Glutamatergic neuron (in vitro differentiated cells): ENCODE results near the gene KDM4F. TPM values are rescaled to one million over a fixed set of nuclear protein-coding genes. Genes with fewer than 3 reads are reported as not detected.
A peak's percentile ranks its signal among the peaks of the same experiment; 100 is the strongest.

ENCODE experiments used
- DNase-seq: peaks from one replicate; pipeline ENCODE4 v3.0.0; 2022
- H3K27ac Mint-ChIP-seq: one replicate; pipeline ENCODE4 v1.8.0; 2020; ENCODE audit warnings: mild to moderate bottlenecking, mixed read lengths, inconsistent platforms; ENCODE audit not compliant: unreplicated experiment
- H3K27me3 Mint-ChIP-seq: one replicate; pipeline ENCODE4 v1.8.0; 2020; ENCODE audit warnings: mild to moderate bottlenecking, moderate library complexity, mixed read lengths, inconsistent platforms; ENCODE audit not compliant: unreplicated experiment
- H3K36me3 Mint-ChIP-seq: one replicate; pipeline ENCODE4 v1.8.0; 2020; ENCODE audit warnings: mild to moderate bottlenecking, mixed read lengths, inconsistent platforms; ENCODE audit not compliant: unreplicated experiment
- H3K4me1 Mint-ChIP-seq: one replicate; pipeline ENCODE4 v1.8.0; 2020; ENCODE audit warnings: mild to moderate bottlenecking, low read depth, mixed read lengths, inconsistent platforms; ENCODE audit not compliant: unreplicated experiment
- H3K4me3 Mint-ChIP-seq: one replicate; pipeline ENCODE4 v1.8.0; 2020; ENCODE audit warnings: mild to moderate bottlenecking, mixed read lengths, inconsistent platforms; ENCODE audit not compliant: unreplicated experiment
- H3K9me3 Mint-ChIP-seq: one replicate; pipeline ENCODE4 v1.8.0; 2020; ENCODE audit warnings: mild to moderate bottlenecking, moderate library complexity, mixed read lengths, inconsistent platforms; ENCODE audit not compliant: unreplicated experiment
- total RNA-seq: library from RNA; stranded (reverse); fragmentation: NEBNext Ultra II Directional; extraction: Animal tissue kit (Norgen Biotek cat#: 25700); gene quantifications from one replicate; pipeline ENCODE4 v1.2.1, GENCODE V29; 2021; ENCODE audit not compliant: unreplicated experiment
- TF ChIP-seq, protein P1 (sequence below): fragments of 200-600 bp; sonication (generic); IDR thresholded peaks from one replicate; pipeline ENCODE4 v1.5.0; 2021; ENCODE audit not compliant: partially characterized antibody, unreplicated experiment

Gene KDM4F
- total RNA-seq, 1 donor from 2014 or later = 0.39 TPM

DNA sequence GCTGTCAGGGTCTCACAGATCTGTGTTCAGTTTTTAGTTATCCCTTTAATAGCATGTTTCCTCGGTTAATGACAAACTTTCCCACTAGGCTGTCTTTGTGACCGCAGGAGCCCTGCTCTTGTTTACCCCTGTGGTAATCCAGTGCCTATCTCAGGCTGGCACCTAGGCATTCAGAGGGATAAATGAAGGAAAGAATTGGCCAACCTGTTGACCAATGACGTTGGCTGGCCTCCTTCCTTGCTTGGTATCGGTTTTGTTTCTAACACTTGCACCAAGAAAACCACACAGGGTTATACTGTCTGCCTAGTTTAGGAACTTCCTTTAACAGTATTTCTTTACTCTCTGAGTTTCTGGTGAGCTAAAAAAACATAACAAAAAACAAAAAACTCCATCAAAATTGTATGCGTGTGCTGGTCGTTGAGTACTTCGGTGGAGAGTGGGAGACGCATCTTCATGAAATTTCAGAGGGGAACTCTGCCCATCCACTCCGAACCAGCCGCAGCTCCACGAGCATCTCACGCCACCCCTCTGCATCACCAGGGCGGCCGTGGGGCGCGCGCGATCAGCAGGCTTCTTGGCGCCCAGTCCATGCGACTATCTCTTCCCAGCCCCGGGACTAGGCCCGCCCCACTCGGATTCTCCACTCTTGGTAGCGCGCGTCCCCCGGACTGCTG, 39.9 kb downstream of the KDM4F start:
- H3K27me3 Mint-ChIP-seq = peaks cover 4% of the 10 kb centered on the region
- no peak overlapping the region for H3K27ac Mint-ChIP-seq
- peak overlapping the region; percentile 81 for H3K4me3 Mint-ChIP-seq
- DNase-seq = no peak
- peaks cover 8% of the 10 kb centered on the region for H3K9me3 Mint-ChIP-seq
- H3K36me3 Mint-ChIP-seq = peaks cover 3% of the 10 kb centered on the region
- H3K4me1 Mint-ChIP-seq = peaks cover 4% of the 10 kb centered on the region
- TF ChIP-seq, protein P1, sequence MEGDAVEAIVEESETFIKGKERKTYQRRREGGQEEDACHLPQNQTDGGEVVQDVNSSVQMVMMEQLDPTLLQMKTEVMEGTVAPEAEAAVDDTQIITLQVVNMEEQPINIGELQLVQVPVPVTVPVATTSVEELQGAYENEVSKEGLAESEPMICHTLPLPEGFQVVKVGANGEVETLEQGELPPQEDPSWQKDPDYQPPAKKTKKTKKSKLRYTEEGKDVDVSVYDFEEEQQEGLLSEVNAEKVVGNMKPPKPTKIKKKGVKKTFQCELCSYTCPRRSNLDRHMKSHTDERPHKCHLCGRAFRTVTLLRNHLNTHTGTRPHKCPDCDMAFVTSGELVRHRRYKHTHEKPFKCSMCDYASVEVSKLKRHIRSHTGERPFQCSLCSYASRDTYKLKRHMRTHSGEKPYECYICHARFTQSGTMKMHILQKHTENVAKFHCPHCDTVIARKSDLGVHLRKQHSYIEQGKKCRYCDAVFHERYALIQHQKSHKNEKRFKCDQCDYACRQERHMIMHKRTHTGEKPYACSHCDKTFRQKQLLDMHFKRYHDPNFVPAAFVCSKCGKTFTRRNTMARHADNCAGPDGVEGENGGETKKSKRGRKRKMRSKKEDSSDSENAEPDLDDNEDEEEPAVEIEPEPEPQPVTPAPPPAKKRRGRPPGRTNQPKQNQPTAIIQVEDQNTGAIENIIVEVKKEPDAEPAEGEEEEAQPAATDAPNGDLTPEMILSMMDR = no peak

DNA sequence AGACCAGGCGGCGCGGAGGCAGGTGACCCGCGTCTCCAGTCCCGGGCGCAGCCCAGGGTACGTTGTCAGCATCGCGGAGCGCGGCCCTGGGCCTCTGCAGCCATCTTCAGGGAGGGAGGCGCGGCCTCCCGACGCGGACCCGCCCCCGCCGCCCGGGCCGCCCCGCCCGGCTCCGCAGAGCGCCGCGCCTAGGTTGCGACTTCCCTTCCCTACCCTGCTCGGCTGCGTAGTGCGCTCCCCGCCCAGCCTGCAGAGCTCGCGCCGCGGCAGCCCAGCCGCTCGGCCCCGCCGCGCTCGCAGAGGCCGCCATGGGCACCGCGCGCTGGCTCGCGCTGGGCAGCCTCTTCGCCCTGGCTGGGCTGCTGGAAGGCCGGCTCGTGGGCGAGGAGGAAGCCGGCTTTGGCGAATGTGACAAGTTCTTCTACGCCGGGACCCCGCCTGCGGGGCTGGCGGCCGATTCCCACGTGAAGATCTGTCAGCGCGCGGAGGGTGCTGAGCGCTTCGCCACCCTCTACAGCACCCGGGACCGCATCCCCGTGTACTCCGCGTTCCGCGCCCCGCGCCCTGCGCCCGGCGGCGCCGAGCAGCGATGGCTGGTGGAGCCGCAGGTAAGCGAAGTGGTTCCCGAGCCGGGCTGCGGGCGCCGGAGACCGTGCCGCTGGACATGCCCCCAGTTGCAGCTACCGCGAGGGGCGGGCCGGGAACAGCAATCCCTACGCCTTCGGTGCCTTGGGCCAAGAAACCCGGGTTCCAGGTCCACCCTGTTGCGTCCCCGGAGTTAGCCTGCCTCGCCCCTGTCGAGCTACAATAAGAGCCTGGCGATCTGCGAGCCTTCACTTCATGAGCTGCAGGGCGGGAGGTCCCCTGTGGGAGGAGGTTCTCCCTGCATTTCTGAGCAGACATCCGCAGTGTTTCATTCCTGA, 40.7 kb downstream of the KDM4F start, which contains the start of gene ENDOD1:
TSS of gene ENDOD1 (plus strand) at position 227 of the 923 bp plus-strand sequence. CDS start at position 309, 82 bp downstream.
- TF ChIP-seq, protein P1 = no peak
- Mint-ChIP-seq H3K27me3 (peaks cover 4% of the 10 kb centered on the region), H3K4me1 (peaks cover 4% of the 10 kb centered on the region), H3K27ac (no peak within 1 kb of the TSS), H3K4me3 (peak within 1 kb of the TSS; percentile 88), H3K9me3 (peaks cover 8% of the 10 kb centered on the region), H3K36me3 (peaks cover 3% of the 10 kb centered on the region)
- peak; percentile 82 for DNase-seq

DNA sequence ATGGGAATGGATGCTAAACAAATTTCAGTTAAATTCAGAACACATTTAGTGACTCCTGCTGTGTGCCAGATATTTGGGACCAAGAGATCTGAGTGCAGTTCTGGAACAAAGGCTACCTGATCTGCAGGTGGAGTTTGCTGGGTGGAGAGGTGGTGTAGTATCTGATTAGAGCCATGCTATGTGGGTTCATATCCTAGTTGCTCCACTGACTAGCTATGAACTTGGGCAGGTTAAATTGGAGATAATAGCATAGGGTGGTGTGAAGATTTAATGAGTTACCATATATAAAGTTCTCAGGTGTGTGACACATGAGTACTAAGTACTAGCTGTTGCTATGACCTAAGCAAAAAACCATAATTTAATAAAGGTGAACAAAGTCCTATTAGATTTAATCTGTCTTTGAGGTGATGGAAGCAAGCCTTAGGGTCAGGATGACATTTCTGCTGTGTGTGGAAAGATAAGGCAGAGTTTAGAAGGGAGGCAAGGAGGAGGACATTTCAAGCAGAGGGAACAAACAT, 42.5 kb downstream of the KDM4F start:
- Mint-ChIP-seq H3K36me3 (peaks cover 3% of the 10 kb centered on the region), H3K9me3 (peaks cover 6% of the 10 kb centered on the region), H3K27me3 (peaks cover 4% of the 10 kb centered on the region), H3K4me3 (no peak overlapping the region), H3K4me1 (no peaks in the 10 kb centered on the region), H3K27ac (no peak overlapping the region)
- DNase-seq = no peak
- TF ChIP-seq, protein P1 = no peak

DNA sequence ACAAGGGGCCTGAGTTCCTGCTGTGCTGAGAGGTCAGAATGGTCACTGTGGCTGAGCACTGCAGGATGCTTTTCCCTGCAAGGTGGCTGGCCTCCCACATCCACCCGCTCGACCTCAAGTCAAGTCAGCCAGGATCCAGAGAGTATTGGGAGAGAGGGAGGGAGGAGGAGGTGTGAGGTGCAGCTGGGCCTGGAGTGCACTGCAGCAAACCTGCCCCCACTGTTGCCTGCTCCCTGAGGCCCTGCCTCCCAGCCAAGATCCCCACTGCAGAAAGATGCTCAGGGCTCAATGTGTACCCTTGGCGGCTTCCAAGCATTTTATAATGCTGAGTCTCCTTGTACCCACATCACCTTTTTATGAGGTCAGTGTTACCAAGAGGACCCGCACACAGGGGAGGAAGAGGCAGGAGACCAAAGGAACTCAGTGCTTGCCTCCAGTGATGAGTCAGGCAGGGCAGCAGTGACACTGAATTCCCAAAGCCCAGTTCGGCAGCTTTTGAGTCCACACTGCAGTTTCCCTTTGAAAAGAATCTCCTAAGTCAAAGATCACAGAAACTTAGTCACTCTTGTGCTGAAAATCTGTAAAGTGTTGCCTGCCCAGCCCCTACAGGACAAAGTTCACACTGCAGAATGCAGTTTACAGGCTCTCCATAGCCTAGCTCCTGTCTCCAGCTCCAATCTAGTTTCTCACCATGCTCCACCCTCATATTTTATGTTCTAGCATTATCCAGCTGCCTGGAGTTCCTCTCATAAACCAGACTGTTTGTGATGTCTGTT, 43.5 kb downstream of the KDM4F start:
- Mint-ChIP-seq H3K27ac (no peak overlapping the region), H3K4me1 (peaks cover 3% of the 10 kb centered on the region), H3K4me3 (no peak overlapping the region), H3K9me3 (peaks cover 6% of the 10 kb centered on the region), H3K27me3 (peaks cover 4% of the 10 kb centered on the region), H3K36me3 (peaks cover 9% of the 10 kb centered on the region)
- TF ChIP-seq, protein P1 = peak; percentile 49
- no peak for DNase-seq
